Endodermal cell (in vitro differentiated cells): ENCODE measurements around the gene CUEDC1. TPM values are rescaled to one million over a fixed set of nuclear protein-coding genes. Genes with fewer than 3 reads are reported as not detected.

ENCODE experiments used
- DNase-seq: peaks from one replicate; pipeline ENCODE4 v3.0.0-alpha.2; 2017
- H3K27ac ChIP-seq: 2 replicates; pipeline ENCODE4 v1.5.1; 2013; ENCODE audit warnings: mild to moderate bottlenecking, low read depth, low read length, moderate library complexity
- H3K27me3 ChIP-seq: 2 replicates; pipeline ENCODE4 v1.6.1; 2013; ENCODE audit warnings: mild to moderate bottlenecking, low read length, moderate library complexity; ENCODE audit not compliant: insufficient read depth, control insufficient read depth, poor library complexity, severe bottlenecking
- H3K36me3 ChIP-seq: 2 replicates; pipeline ENCODE4 v1.7.0; 2013; ENCODE audit warnings: mild to moderate bottlenecking, low read length, moderate library complexity; ENCODE audit not compliant: control insufficient read depth, insufficient read depth
- H3K4me1 ChIP-seq: one replicate; pipeline ENCODE4 v1.7.0; 2013; ENCODE audit warnings: low read length; ENCODE audit not compliant: control insufficient read depth, insufficient read depth
- H3K4me3 ChIP-seq: 2 replicates; pipeline ENCODE4 v1.5.1; 2013; ENCODE audit warnings: mild to moderate bottlenecking, low read length, moderate library complexity
- H3K9ac ChIP-seq: 2 replicates; pipeline ENCODE4 v1.6.1; 2013; ENCODE audit warnings: mild to moderate bottlenecking, low read length, moderate library complexity; ENCODE audit not compliant: poor library complexity, severe bottlenecking; ENCODE audit errors: extremely low read depth
- H3K9me3 ChIP-seq: 2 replicates; pipeline ENCODE4 v1.6.1; 2013; ENCODE audit warnings: mild to moderate bottlenecking, low read length, moderate library complexity; ENCODE audit not compliant: control insufficient read depth
- H3K27ac Mint-ChIP-seq: 2 replicates; pipeline ENCODE4 v1.8.0; 2020; ENCODE audit warnings: mixed read lengths
- H3K27me3 Mint-ChIP-seq: 2 replicates; pipeline ENCODE4 v1.8.0; 2021; ENCODE audit warnings: mild to moderate bottlenecking, mixed read lengths; ENCODE audit not compliant: insufficient read depth
- H3K36me3 Mint-ChIP-seq: 2 replicates; pipeline ENCODE4 v1.8.0; 2020; ENCODE audit warnings: low read depth, mixed read lengths
- H3K4me1 Mint-ChIP-seq: 2 replicates; pipeline ENCODE4 v1.8.0; 2020; ENCODE audit warnings: mixed read lengths
- H3K4me3 Mint-ChIP-seq: 2 replicates; pipeline ENCODE4 v1.8.0; 2020; ENCODE audit warnings: mild to moderate bottlenecking, moderate library complexity, mixed read lengths
- H3K9me3 Mint-ChIP-seq: 2 replicates; pipeline ENCODE4 v1.8.0; 2020; ENCODE audit warnings: mild to moderate bottlenecking, mixed read lengths
- WGBS, 2 experiments: methylation state at CpG; one replicate each; pipeline versions ENCODE4 v1.1.5 to v1.1.7; 2013; ENCODE audit warnings: missing lambda C conversion rate in 2 of 2, mixed read lengths in 1 of 2; ENCODE audit not compliant: insufficient coverage in 1 of 2, insufficient read length in 1 of 2; 5-methylcytosine and 5-hydroxymethylcytosine counted together
- total RNA-seq, 2 donors: library from RNA; stranded (reverse); fragmentation: NEBNext Ultra II Directional in 1 of 2; extraction: Animal tissue kit (Norgen Biotek cat#: 25700) in 1 of 2; gene quantifications; 2 replicates in 1 of 2; 3 replicates in 1 of 2; pipeline ENCODE4 v1.2.1, GENCODE V29; 2021
- TF ChIP-seq, protein P1 (sequence below): fragments of 200-600 bp; sonication (generic); conservative IDR thresholded peaks from 2 replicates; pipeline ENCODE4 v1.5.0; 2021; ENCODE audit warnings: antibody characterized with exemption, mild to moderate bottlenecking

The CUEDC1 gene
- total RNA-seq, 2 donors from 2014 or later, result 11.0 to 18.7 TPM

GRCh38 chr17:57855391-57856035 is 99.7 kb downstream of the CUEDC1 start:
- Histone ChIP-seq H3K36me3 (no peaks in the 10 kb centered on the region), H3K4me1 (peaks cover 29% of the 10 kb centered on the region), H3K9me3 (no peaks in the 10 kb centered on the region), H3K9ac (no peak overlapping the region), H3K27me3 (no peaks in the 10 kb centered on the region), H3K4me3 (no peak overlapping the region), H3K27ac (no peak overlapping the region)
- Mint-ChIP-seq H3K27ac (peak overlapping the region; percentile 6), H3K9me3 (no peaks in the 10 kb centered on the region), H3K4me3 (no peak overlapping the region), H3K4me1 (peaks cover 43% of the 10 kb centered on the region), H3K36me3 (no peaks in the 10 kb centered on the region), H3K27me3 (peaks cover 11% of the 10 kb centered on the region)
- TF ChIP-seq, protein P1, sequence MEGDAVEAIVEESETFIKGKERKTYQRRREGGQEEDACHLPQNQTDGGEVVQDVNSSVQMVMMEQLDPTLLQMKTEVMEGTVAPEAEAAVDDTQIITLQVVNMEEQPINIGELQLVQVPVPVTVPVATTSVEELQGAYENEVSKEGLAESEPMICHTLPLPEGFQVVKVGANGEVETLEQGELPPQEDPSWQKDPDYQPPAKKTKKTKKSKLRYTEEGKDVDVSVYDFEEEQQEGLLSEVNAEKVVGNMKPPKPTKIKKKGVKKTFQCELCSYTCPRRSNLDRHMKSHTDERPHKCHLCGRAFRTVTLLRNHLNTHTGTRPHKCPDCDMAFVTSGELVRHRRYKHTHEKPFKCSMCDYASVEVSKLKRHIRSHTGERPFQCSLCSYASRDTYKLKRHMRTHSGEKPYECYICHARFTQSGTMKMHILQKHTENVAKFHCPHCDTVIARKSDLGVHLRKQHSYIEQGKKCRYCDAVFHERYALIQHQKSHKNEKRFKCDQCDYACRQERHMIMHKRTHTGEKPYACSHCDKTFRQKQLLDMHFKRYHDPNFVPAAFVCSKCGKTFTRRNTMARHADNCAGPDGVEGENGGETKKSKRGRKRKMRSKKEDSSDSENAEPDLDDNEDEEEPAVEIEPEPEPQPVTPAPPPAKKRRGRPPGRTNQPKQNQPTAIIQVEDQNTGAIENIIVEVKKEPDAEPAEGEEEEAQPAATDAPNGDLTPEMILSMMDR, result no peak
- DNase-seq, result no peak
- 79% methylated on average over 6 of the region's 6 CpGs; no CpG with 5 or more reads in 1 of the 2 experiments for WGBS, 2 experiments

GRCh38 chr17:57853695-57854094 is 101.5 kb downstream of the CUEDC1 start:
- Histone ChIP-seq H3K4me3 (no peak overlapping the region), H3K27me3 (no peaks in the 10 kb centered on the region), H3K36me3 (peaks cover 2% of the 10 kb centered on the region), H3K9ac (no peak overlapping the region), H3K9me3 (no peaks in the 10 kb centered on the region), H3K4me1 (peaks cover 29% of the 10 kb centered on the region), H3K27ac (no peak overlapping the region)
- peaks cover 8% of the 10 kb centered on the region for H3K36me3 Mint-ChIP-seq
- TF ChIP-seq, protein P1, result no peak
- H3K27me3 Mint-ChIP-seq, result peaks cover 2% of the 10 kb centered on the region
- WGBS, 2 experiments, result 91 to 93% methylated on average over 6 to 8 of the region's 8 CpGs
- peaks cover 46% of the 10 kb centered on the region for H3K4me1 Mint-ChIP-seq
- no peak for DNase-seq
- H3K27ac Mint-ChIP-seq, result peak overlapping the region; percentile 59
- no peak overlapping the region for H3K4me3 Mint-ChIP-seq
- H3K9me3 Mint-ChIP-seq, result no peaks in the 10 kb centered on the region

GRCh38 chr17:57852955-57853328 is 102.3 kb downstream of the CUEDC1 start:
- peaks cover 10% of the 10 kb centered on the region for H3K36me3 ChIP-seq
- no peaks in the 10 kb centered on the region for H3K27me3 Mint-ChIP-seq
- H3K27me3 ChIP-seq, result no peaks in the 10 kb centered on the region
- H3K27ac Mint-ChIP-seq, result peak overlapping the region; percentile 41
- no peak for DNase-seq
- H3K9me3 ChIP-seq, result no peaks in the 10 kb centered on the region
- no peak overlapping the region for H3K4me3 Mint-ChIP-seq
- no peak overlapping the region for H3K4me3 ChIP-seq
- WGBS, 2 experiments, result 65 to 76% methylated on average over 4 to 5 of the region's 6 CpGs
- H3K9ac ChIP-seq, result no peak overlapping the region
- TF ChIP-seq, protein P1, result no peak
- H3K27ac ChIP-seq, result no peak overlapping the region
- no peaks in the 10 kb centered on the region for H3K9me3 Mint-ChIP-seq
- H3K36me3 Mint-ChIP-seq, result peaks cover 14% of the 10 kb centered on the region
- peaks cover 26% of the 10 kb centered on the region for H3K4me1 ChIP-seq
- H3K4me1 Mint-ChIP-seq, result peaks cover 46% of the 10 kb centered on the region
